Measurements from ENCODE around the gene OR2F2. TPM values are rescaled to one million over a fixed set of nuclear protein-coding genes. Genes with fewer than 3 reads are reported as not detected.

OR2F2 gene
- polyA plus RNA-seq, 1 of the 3 experiments (the other 2 are of a cell fraction), result 0.07 TPM

GRCh38 chr7:143947111-143947510 is 12.1 kb downstream of the OR2F2 start:
- Histone ChIP-seq H3K4me3 (ENCODE audit: low read depth in 2 of 2, low read length in 1 of 2) (no peak overlapping the region), H3F3A (replicated peaks; ENCODE audit: insufficient read depth) (no peaks in the 10 kb centered on the region), H3K27ac (ENCODE audit: low read depth in 2 of 2, low read length in 1 of 2) (no peak overlapping the region), H3K27me3 (ENCODE audit: insufficient read depth) (no peaks in the 10 kb centered on the region; the same call in 1 of the 2 replicates), H3K9me3 (0 out of 2 replicates have a peak, but pooled peaks cover 6% of the 10 kb centered on the region), H3K36me3 (replicated peaks in 1 of 2; ENCODE audit: control insufficient read depth in 1 of 2, insufficient read depth in 2 of 2, low read length in 1 of 2) (no peaks in the 10 kb centered on the region), H3K4me1 (ENCODE audit: control insufficient read depth in 1 of 2, insufficient read depth in 2 of 2, low read depth in 1 of 2, low read length in 1 of 2) (no peaks in the 10 kb centered on the region), H4K20me1 (ENCODE audit: insufficient read depth) (no peaks in the 10 kb centered on the region), H3K9ac (no peak overlapping the region), H2AFZ (ENCODE audit: low read depth) (no peak overlapping the region), H3K9me2 (no peaks in the 10 kb centered on the region), H3K4me2 (no peak overlapping the region), H3K79me2 (ENCODE audit: insufficient read depth) (no peaks in the 10 kb centered on the region)
- TF ChIP-seq SIN3A (IDR thresholded peaks at IDR 0.05; ENCODE audit: borderline replicate concordance, low read depth, low read length), result no peak
- TF ChIP-seq RFX5 (IDR thresholded peaks at IDR 0.05; ENCODE audit: low read length), result no peak
- TF ChIP-seq CTCF (IDR thresholded peaks at IDR 0.05), result no peak
- TF ChIP-seq EP300 (IDR thresholded peaks at IDR 0.05; ENCODE audit: borderline replicate concordance in 1 of 2, low read depth in 1 of 2, low read length in 1 of 2), result no peak
- no peak for TF ChIP-seq TAF1 (IDR thresholded peaks at IDR 0.05; ENCODE audit: borderline replicate concordance, low read depth, low read length)
- TF ChIP-seq ELF1 (IDR thresholded peaks at IDR 0.05), result no peak
- TF ChIP-seq IRF3 (IDR thresholded peaks at IDR 0.05; ENCODE audit: low read depth, low read length), result no peak
- TF ChIP-seq USF2 (IDR thresholded peaks at IDR 0.05; ENCODE audit: borderline replicate concordance, low read depth, low read length), result no peak
- TF ChIP-seq SMC3 (IDR thresholded peaks at IDR 0.05; ENCODE audit: low read depth, low read length), result no peak
- no peak for TF ChIP-seq GABPA (IDR thresholded peaks at IDR 0.05; ENCODE audit: low read depth)
- no peak for TF ChIP-seq POLR2AphosphoS5 (IDR thresholded peaks at IDR 0.05; ENCODE audit: low read depth, low read length)
- TF ChIP-seq NRF1 (IDR thresholded peaks at IDR 0.05; ENCODE audit: low read depth, low read length), result no peak
- TF ChIP-seq MEF2A (IDR thresholded peaks at IDR 0.05; ENCODE audit: borderline replicate concordance, low read depth), result no peak
- no peak for TF ChIP-seq MAX (IDR thresholded peaks at IDR 0.05; ENCODE audit: low read depth)
- no peak for TF ChIP-seq TEAD4 (IDR thresholded peaks at IDR 0.05; ENCODE audit: borderline replicate concordance, insufficient read depth)
- no peak for TF ChIP-seq YY1 (IDR thresholded peaks at IDR 0.05; ENCODE audit: low read depth)
- no peak for DNase-seq
- POLR2A ChIA-PET, result no interaction called here
- CTCF ChIA-PET, result interaction anchor here (0.7 kb wide), 1 partner anchor 762 kb away, joined by 3 read pairs; no protein-coding TSS in a partner anchor
- WGBS (ENCODE audit: low lambda C conversion rate), result 32% methylated on average over 2 of the region's 2 CpGs
